Measurements from ENCODE around the gene CDK1. TPM values are rescaled to one million over a fixed set of nuclear protein-coding genes. Genes with fewer than 3 reads are reported as not detected.

CDK1 gene
- 11.0 and 11.7 TPM in 2 replicates for total RNA-seq

GRCh38 chr10:60778214-60778970 lies at the start of gene CDK1:
Gene CDK1 (plus strand): TSS chr10:60778478. CDS start chr10:60780166, 1,688 bp downstream.

Other genes with a start within 250 kb of the CDK1 start
- 30.9 and 41.6 TPM in 2 replicates for gene RHOBTB1, start 165.7 kb downstream of the CDK1 start, total RNA-seq

Measured in dermis lymphatic vessel endothelial cell (primary cell).